Neural progenitor cell (in vitro differentiated cells): ENCODE measurements around the gene GDF9. TPM values are rescaled to one million over a fixed set of nuclear protein-coding genes. Genes with fewer than 3 reads are reported as not detected.
A peak's percentile ranks its signal among the peaks of the same experiment; 100 is the strongest.

Experiments
- DNase-seq: peaks from one replicate; pipeline ENCODE4 v3.0.0-alpha.2; 2016; ENCODE audit warnings: low spot score
- H2AFZ ChIP-seq: fragments of 200-600 bp; sonication (generic); replicated peaks from 2 replicates; pipeline ENCODE4 v1.6.1; 2016; ENCODE audit warnings: antibody characterized with exemption
- H3F3A ChIP-seq: fragments of 200-600 bp; sonication (generic); 2 replicates; pipeline ENCODE4 v1.6.1; 2016; ENCODE audit warnings: antibody characterized with exemption, low read depth
- H3K27ac ChIP-seq: fragments of 200-600 bp; sonication (generic); 2 replicates; pipeline ENCODE4 v1.5.1; 2016; ENCODE audit warnings: mild to moderate bottlenecking
- H3K27me3 ChIP-seq: fragments of 200-600 bp; sonication (generic); 2 replicates; pipeline ENCODE4 v1.6.1; 2016; ENCODE audit warnings: mild to moderate bottlenecking, moderate library complexity
- H3K36me3 ChIP-seq: fragments of 200-600 bp; sonication (generic); 2 replicates; pipeline ENCODE4 v1.5.1; 2016
- H3K4me1 ChIP-seq: fragments of 200-600 bp; sonication (generic); 2 replicates; pipeline ENCODE4 v1.6.1; 2016; ENCODE audit warnings: mixed run types
- H3K4me2 ChIP-seq: fragments of 200-600 bp; sonication (generic); 2 replicates; pipeline ENCODE4 v1.6.1; 2016
- H3K4me3 ChIP-seq: fragments of 200-600 bp; sonication (generic); 2 replicates; pipeline ENCODE4 v1.5.1; 2016
- H3K79me2 ChIP-seq: fragments of 200-600 bp; sonication (generic); 2 replicates; pipeline ENCODE4 v1.6.1; 2016; ENCODE audit warnings: low read depth
- H3K9ac ChIP-seq: fragments of 200-600 bp; sonication (generic); 2 replicates; pipeline ENCODE4 v1.6.1; 2016
- H3K9me3 ChIP-seq: fragments of 200-600 bp; sonication (generic); 2 replicates; pipeline ENCODE4 v1.5.1; 2016; ENCODE audit warnings: low read depth
- H4K20me1 ChIP-seq: fragments of 200-600 bp; sonication (generic); 2 replicates; pipeline ENCODE4 v1.6.1; 2016; ENCODE audit warnings: low read depth
- H3K27ac Mint-ChIP-seq: 3 replicates; pipeline ENCODE4 v1.8.0; 2021; ENCODE audit warnings: mixed read lengths
- H3K27me3 Mint-ChIP-seq: 2 replicates; pipeline ENCODE4 v1.8.0; 2022; ENCODE audit warnings: low read depth, mild to moderate bottlenecking, inconsistent platforms, moderate library complexity, mixed read lengths; ENCODE audit not compliant: insufficient read depth
- H3K36me3 Mint-ChIP-seq: 3 replicates; pipeline ENCODE4 v1.8.0; 2021; ENCODE audit warnings: mixed read lengths
- H3K4me1 Mint-ChIP-seq: 3 replicates; pipeline ENCODE4 v1.8.0; 2021; ENCODE audit warnings: mixed read lengths
- H3K4me3 Mint-ChIP-seq: 3 replicates; pipeline ENCODE4 v1.8.0; 2021; ENCODE audit warnings: mild to moderate bottlenecking, moderate library complexity, mixed read lengths
- H3K9me3 Mint-ChIP-seq: 3 replicates; pipeline ENCODE4 v1.8.0; 2020; ENCODE audit warnings: mixed read lengths
- EZH2 ChIP-seq: fragments of 200-600 bp; sonication (generic); IDR thresholded peaks from 2 replicates; pipeline ENCODE4 v1.6.1; 2017; ENCODE audit warnings: antibody characterized with exemption, mild to moderate bottlenecking, moderate library complexity
- EZH2phosphoT487 ChIP-seq: fragments of 200-600 bp; sonication (generic); IDR thresholded peaks from 2 replicates; pipeline ENCODE4 v1.6.1; 2017; ENCODE audit warnings: antibody characterized with exemption
- total RNA-seq: library from RNA; depleted of rRNA; stranded (reverse); fragments of >200 nt; gene quantifications from 2 replicates; pipeline ENCODE4 v1.2.3, GENCODE V29; 2015; ENCODE audit warnings: low replicate concordance
- TF ChIP-seq, protein P1 (sequence below): fragments of 200-600 bp; sonication (generic); IDR thresholded peaks from 2 replicates; pipeline ENCODE4 v1.5.1; 2017; ENCODE audit warnings: antibody characterized with exemption, mild to moderate bottlenecking

Gene GDF9
- total RNA-seq, 1 donor from 2014 or later = 0.82 TPM

DNA sequence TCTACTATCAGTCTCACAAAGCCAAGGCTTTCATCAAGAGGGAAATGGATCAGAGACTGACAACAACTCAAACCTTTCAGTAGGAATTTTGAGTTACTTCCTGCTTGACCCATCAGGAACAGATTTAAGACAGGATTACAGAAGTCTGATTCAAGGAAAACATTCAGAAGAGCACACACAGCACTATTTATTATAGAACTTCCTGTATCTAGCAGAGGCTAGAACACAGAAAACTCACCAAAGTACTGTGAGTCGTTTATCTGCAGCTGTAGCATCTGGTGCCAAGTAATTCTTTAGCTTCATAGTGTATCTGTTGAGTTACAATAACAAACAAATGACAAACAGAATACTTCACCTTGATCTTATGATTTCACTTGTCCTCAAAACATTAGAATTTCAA, 21.0 kb upstream of the GDF9 start:
- H3K9ac ChIP-seq = no peak overlapping the region
- H4K20me1 ChIP-seq = peaks cover 1% of the 10 kb centered on the region
- H3K36me3 ChIP-seq = peaks cover 55% of the 10 kb centered on the region
- no peak overlapping the region for H2AFZ ChIP-seq
- Mint-ChIP-seq H3K36me3 (peaks cover 36% of the 10 kb centered on the region), H3K4me1 (peaks cover 19% of the 10 kb centered on the region), H3K27me3 (peaks cover 3% of the 10 kb centered on the region), H3K27ac (no peak overlapping the region), H3K4me3 (no peak overlapping the region), H3K9me3 (no peaks in the 10 kb centered on the region)
- peaks cover 21% of the 10 kb centered on the region for H3F3A ChIP-seq
- no peaks in the 10 kb centered on the region for H3K4me1 ChIP-seq
- no peak overlapping the region for H3K4me3 ChIP-seq
- no peak overlapping the region for H3K27ac ChIP-seq
- TF ChIP-seq, protein P1, sequence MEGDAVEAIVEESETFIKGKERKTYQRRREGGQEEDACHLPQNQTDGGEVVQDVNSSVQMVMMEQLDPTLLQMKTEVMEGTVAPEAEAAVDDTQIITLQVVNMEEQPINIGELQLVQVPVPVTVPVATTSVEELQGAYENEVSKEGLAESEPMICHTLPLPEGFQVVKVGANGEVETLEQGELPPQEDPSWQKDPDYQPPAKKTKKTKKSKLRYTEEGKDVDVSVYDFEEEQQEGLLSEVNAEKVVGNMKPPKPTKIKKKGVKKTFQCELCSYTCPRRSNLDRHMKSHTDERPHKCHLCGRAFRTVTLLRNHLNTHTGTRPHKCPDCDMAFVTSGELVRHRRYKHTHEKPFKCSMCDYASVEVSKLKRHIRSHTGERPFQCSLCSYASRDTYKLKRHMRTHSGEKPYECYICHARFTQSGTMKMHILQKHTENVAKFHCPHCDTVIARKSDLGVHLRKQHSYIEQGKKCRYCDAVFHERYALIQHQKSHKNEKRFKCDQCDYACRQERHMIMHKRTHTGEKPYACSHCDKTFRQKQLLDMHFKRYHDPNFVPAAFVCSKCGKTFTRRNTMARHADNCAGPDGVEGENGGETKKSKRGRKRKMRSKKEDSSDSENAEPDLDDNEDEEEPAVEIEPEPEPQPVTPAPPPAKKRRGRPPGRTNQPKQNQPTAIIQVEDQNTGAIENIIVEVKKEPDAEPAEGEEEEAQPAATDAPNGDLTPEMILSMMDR = no peak
- no peak for TF ChIP-seq EZH2phosphoT487
- TF ChIP-seq EZH2 = no peak
- H3K9me3 ChIP-seq = no peaks in the 10 kb centered on the region
- H3K27me3 ChIP-seq = no peaks in the 10 kb centered on the region
- no peak overlapping the region for H3K4me2 ChIP-seq
- no peak for DNase-seq
- H3K79me2 ChIP-seq = no peaks in the 10 kb centered on the region

DNA sequence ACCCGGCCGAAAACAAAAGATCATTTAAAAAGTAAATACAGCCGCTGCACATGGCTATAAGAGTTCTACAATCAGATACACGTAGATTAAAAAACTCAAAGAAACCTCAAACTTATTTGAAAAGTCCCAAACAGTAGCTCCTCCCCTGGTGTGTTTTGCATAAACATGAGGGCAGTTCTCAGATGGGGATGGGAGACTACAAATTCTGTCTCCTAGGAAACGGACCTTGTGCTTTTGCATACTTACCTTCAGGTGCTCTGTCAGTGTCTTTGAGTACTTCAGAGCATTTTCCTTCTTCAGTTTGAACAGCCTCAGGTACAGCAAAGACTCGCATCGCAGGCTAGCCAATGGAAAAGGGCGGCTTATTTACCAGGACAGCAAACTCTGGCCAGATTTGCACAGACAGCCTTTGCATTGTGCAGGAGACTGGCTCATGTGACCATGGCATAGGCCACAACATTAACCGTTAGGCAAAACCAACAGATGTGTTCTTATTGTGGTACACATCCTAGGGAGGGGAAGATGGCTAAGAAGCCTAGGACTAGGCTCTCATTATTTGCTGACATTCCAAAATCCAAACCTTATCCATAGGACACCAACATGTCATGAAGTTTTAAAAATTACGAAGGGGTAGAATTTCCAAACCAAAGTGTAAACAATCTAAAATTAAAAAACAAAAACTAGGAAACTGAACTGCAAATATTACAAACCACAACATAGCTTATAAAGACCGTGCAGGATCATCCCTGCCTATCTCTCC, 20.0 kb upstream of the GDF9 start:
- H3K4me3 Mint-ChIP-seq = no peak overlapping the region
- Histone ChIP-seq H3K36me3 (peaks cover 50% of the 10 kb centered on the region), H3K27me3 (no peaks in the 10 kb centered on the region), H2AFZ (no peak overlapping the region), H3K27ac (no peak overlapping the region), H3K9ac (no peak overlapping the region), H3K4me1 (no peaks in the 10 kb centered on the region), H3K4me2 (no peak overlapping the region), H3K79me2 (no peaks in the 10 kb centered on the region), H3F3A (peaks cover 19% of the 10 kb centered on the region), H3K9me3 (no peaks in the 10 kb centered on the region), H3K4me3 (no peak overlapping the region), H4K20me1 (no peaks in the 10 kb centered on the region)
- no peak for DNase-seq
- no peaks in the 10 kb centered on the region for H3K9me3 Mint-ChIP-seq
- peak overlapping the region; percentile 44 for H3K27ac Mint-ChIP-seq
- H3K36me3 Mint-ChIP-seq = peaks cover 33% of the 10 kb centered on the region
- peaks cover 3% of the 10 kb centered on the region for H3K27me3 Mint-ChIP-seq
- TF ChIP-seq, protein P1 = no peak
- TF ChIP-seq EZH2phosphoT487 (no peak), EZH2 (no peak)
- peaks cover 19% of the 10 kb centered on the region for H3K4me1 Mint-ChIP-seq

DNA sequence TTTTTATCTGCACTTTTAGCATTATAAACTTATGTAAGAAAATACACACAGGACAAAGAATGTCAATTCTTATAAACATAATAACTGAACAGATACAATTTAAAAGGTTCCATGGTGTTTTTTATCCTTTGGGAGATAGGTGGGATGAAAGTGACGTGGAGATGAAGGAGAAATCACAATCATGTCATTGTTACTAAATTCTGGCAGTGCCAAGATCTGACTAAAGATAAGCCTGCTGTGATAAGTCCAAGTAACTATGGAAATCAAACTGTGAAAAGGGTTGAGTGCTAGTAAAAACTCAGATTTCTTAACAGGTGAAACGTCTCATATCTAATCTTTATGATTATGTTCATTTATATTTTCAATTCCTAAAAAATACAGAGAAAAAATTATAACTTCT, 18.3 kb upstream of the GDF9 start:
- Mint-ChIP-seq H3K4me1 (peaks cover 19% of the 10 kb centered on the region), H3K36me3 (peaks cover 39% of the 10 kb centered on the region), H3K4me3 (no peak overlapping the region), H3K27ac (no peak overlapping the region), H3K27me3 (peaks cover 3% of the 10 kb centered on the region), H3K9me3 (no peaks in the 10 kb centered on the region)
- DNase-seq = no peak
- Histone ChIP-seq H3K4me1 (no peaks in the 10 kb centered on the region), H3F3A (peaks cover 21% of the 10 kb centered on the region), H3K4me2 (no peak overlapping the region), H3K27ac (no peak overlapping the region), H3K79me2 (no peaks in the 10 kb centered on the region), H3K36me3 (peaks cover 55% of the 10 kb centered on the region), H3K9ac (no peak overlapping the region), H2AFZ (no peak overlapping the region), H3K4me3 (no peak overlapping the region), H4K20me1 (no peaks in the 10 kb centered on the region), H3K27me3 (no peaks in the 10 kb centered on the region), H3K9me3 (no peaks in the 10 kb centered on the region)
- TF ChIP-seq, protein P1 = no peak
- no peak for TF ChIP-seq EZH2phosphoT487
- no peak for TF ChIP-seq EZH2
